SU-DHL-6 (cell line): ENCODE results near the gene NXPH3.

Source experiments
- H2AFZ ChIP-seq: fragments of 200-600 bp; sonication (generic); 2 replicates; pipeline ENCODE4 v1.6.1; 2014; ENCODE audit warnings: low read depth, mild to moderate bottlenecking, moderate library complexity, mixed read lengths, antibody characterized with exemption, low read length; ENCODE audit not compliant: severe bottlenecking
- H3F3A ChIP-seq: fragments of 200-600 bp; shearing (Covaris generic); 2 replicates; pipeline ENCODE4 v1.6.0; 2016; ENCODE audit warnings: antibody characterized with exemption, mild to moderate bottlenecking; ENCODE audit not compliant: insufficient read depth
- H3K27ac ChIP-seq: fragments of 200-600 bp; sonication (generic); 2 replicates; pipeline ENCODE4 v1.5.1; 2016; ENCODE audit warnings: low read depth, mild to moderate bottlenecking, low read length, moderate library complexity, mixed read lengths
- H3K27me3 ChIP-seq: fragments of 200-600 bp; sonication (generic), shearing (Covaris generic); 2 replicates; pipeline ENCODE4 v1.6.0; 2014; ENCODE audit warnings: mild to moderate bottlenecking, low read length
- H3K36me3 ChIP-seq: fragments of 200-600 bp; sonication (generic); 2 replicates; pipeline ENCODE4 v1.6.1; 2014; ENCODE audit warnings: mild to moderate bottlenecking, low read length, mixed read lengths
- H3K4me2 ChIP-seq: fragments of 300-600, 200-600 bp; shearing (Covaris generic), sonication (generic); 2 replicates; pipeline ENCODE4 v1.6.0; 2014; ENCODE audit warnings: low read length, low read depth, mild to moderate bottlenecking; ENCODE audit not compliant: poor library complexity, severe bottlenecking
- H3K4me3 ChIP-seq: fragments of 200-600 bp; sonication (generic); 2 replicates; pipeline ENCODE4 v1.5.1; 2014; ENCODE audit warnings: antibody characterized with exemption, low read length, mild to moderate bottlenecking, mixed read lengths; ENCODE audit not compliant: insufficient read depth, poor library complexity, severe bottlenecking
- H3K79me2 ChIP-seq: fragments of 200-600 bp; sonication (generic); 2 replicates; pipeline ENCODE4 v1.6.1; 2014; ENCODE audit warnings: mild to moderate bottlenecking, low read length, moderate library complexity; ENCODE audit not compliant: insufficient read depth
- H3K9ac ChIP-seq: fragments of 200-600 bp; sonication (generic); 2 replicates; pipeline ENCODE4 v1.7.0; 2014; ENCODE audit warnings: mild to moderate bottlenecking, low read length
- H3K9me2 ChIP-seq: fragments of 200-600 bp; sonication (generic); replicated peaks from 2 replicates; pipeline ENCODE4 v1.6.1; 2014; ENCODE audit warnings: low read length; ENCODE audit not compliant: insufficient read depth
- H3K9me3 ChIP-seq: fragments of 200-600 bp; sonication (generic); 2 replicates; pipeline ENCODE4 v1.6.1; 2014; ENCODE audit warnings: low read length, mixed read lengths; ENCODE audit not compliant: insufficient read depth
- H4K20me1 ChIP-seq: fragments of 200-600 bp; sonication (generic); 2 replicates; pipeline ENCODE4 v1.6.1; 2014; ENCODE audit warnings: low read depth, mild to moderate bottlenecking, antibody characterized with exemption, low read length, moderate library complexity, mixed read lengths
- CTCF ChIP-seq: fragments of 200-600 bp; sonication (generic); IDR thresholded peaks from one replicate; pipeline ENCODE4 v1.5.1; 2017; ENCODE audit warnings: antibody characterized with exemption, mild to moderate bottlenecking, low read length, moderate library complexity; ENCODE audit not compliant: insufficient read depth, poor library complexity, severe bottlenecking
- EZH2phosphoT487 ChIP-seq: fragments of 200-600 bp; sonication (generic), shearing (Covaris generic); conservative IDR thresholded peaks from 2 replicates; pipeline ENCODE4 v1.6.1; 2018; ENCODE audit warnings: mild to moderate bottlenecking, antibody characterized with exemption, low read length, moderate library complexity, mixed read lengths

Gene NXPH3

DNA sequence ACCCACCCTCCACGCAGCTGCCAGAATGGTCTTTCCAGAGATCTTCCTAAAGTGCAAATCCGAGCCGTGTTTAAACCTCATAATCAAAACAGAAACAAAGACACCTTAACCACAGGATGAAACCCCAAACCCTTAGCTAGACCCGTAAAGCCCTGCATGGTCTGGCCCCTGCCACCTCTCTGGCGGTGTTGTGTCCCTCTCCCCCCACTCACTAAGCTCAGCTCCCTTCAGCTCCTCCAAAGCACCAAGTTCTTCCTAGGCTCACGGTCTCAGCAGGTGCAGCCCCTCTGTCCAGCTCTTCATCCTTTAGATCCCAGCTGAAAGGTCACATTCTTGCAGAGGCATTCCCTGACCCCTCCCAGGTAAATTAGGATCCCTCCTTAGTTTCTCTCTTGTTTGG is 4.4 kb upstream of the NXPH3 start:
- H3F3A ChIP-seq, result no peaks in the 10 kb centered on the region; the same call in 1 of the 2 replicates
- no peaks in the 10 kb centered on the region for H3K27me3 ChIP-seq
- no peak overlapping the region for H3K9ac ChIP-seq
- H3K27ac ChIP-seq, result no peak overlapping the region
- H3K4me2 ChIP-seq, result no peak overlapping the region
- H2AFZ ChIP-seq, result no peak overlapping the region
- no peaks in the 10 kb centered on the region for H3K36me3 ChIP-seq
- no peaks in the 10 kb centered on the region for H4K20me1 ChIP-seq
- H3K79me2 ChIP-seq, result no peaks in the 10 kb centered on the region
- no peaks in the 10 kb centered on the region for H3K9me3 ChIP-seq
- no peak overlapping the region for H3K4me3 ChIP-seq
- H3K9me2 ChIP-seq, result no peaks in the 10 kb centered on the region
- TF ChIP-seq CTCF, result no peak
- no peak for TF ChIP-seq EZH2phosphoT487

GRCh38 chr17:49571764-49572163 is 3.9 kb upstream of the NXPH3 start:
- no peak overlapping the region for H2AFZ ChIP-seq
- H3K9ac ChIP-seq, result no peak overlapping the region
- no peaks in the 10 kb centered on the region for H4K20me1 ChIP-seq
- no peaks in the 10 kb centered on the region for H3K79me2 ChIP-seq
- H3K27me3 ChIP-seq, result no peaks in the 10 kb centered on the region
- H3K4me3 ChIP-seq, result no peak overlapping the region
- TF ChIP-seq EZH2phosphoT487, result no peak
- TF ChIP-seq CTCF, result no peak
- no peaks in the 10 kb centered on the region; the same call in 1 of the 2 replicates for H3F3A ChIP-seq
- no peaks in the 10 kb centered on the region for H3K9me2 ChIP-seq
- no peak overlapping the region for H3K4me2 ChIP-seq
- H3K9me3 ChIP-seq, result no peaks in the 10 kb centered on the region
- H3K36me3 ChIP-seq, result no peaks in the 10 kb centered on the region
- H3K27ac ChIP-seq, result no peak overlapping the region

DNA sequence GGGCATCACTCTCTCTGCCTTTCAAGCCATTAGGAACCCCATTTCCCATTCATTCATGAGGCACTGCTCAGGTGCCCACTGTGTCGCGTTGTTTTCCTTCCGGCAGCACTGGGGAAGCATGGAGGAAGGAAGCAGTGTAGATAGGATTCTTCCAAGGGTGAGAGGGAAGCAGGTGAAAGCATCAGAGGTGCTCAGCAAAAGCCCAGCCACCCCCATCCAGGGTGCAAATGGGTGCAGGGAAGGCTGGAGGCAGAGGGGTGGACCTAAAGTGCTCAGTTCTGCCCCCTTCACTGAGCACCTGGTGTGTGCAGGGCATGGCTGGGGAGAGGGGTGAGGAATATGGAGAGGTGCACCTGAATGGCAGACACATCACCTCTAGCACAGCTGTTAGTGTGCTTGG is 3.4 kb upstream of the NXPH3 start:
- Histone ChIP-seq H3K79me2 (no peaks in the 10 kb centered on the region), H2AFZ (no peak overlapping the region), H3K4me2 (no peak overlapping the region), H3K9ac (no peak overlapping the region), H3K9me2 (no peaks in the 10 kb centered on the region), H3K9me3 (no peaks in the 10 kb centered on the region), H3K36me3 (no peaks in the 10 kb centered on the region), H3F3A (no peaks in the 10 kb centered on the region; the same call in 1 of the 2 replicates), H3K4me3 (no peak overlapping the region), H4K20me1 (no peaks in the 10 kb centered on the region), H3K27me3 (no peaks in the 10 kb centered on the region), H3K27ac (no peak overlapping the region)
- TF ChIP-seq CTCF (no peak), EZH2phosphoT487 (no peak)
